SK-N-SH treated with all-trans-retinoic acid at 6 μM for 48 hours (cell line): ENCODE results near the gene SRA1.

ENCODE experiments used
- CSDC2 ChIP-seq: fragments of 250-450 bp; sonication (Bioruptor Pico); IDR thresholded peaks from 2 replicates; pipeline ENCODE4 v1.5.0; 2020; ENCODE audit warnings: mild to moderate bottlenecking, moderate library complexity
- GLIS3 ChIP-seq: fragments of 250-450 bp; sonication (Bioruptor Pico); IDR thresholded peaks from 2 replicates; pipeline ENCODE4 v1.5.0; 2020; ENCODE audit warnings: mild to moderate bottlenecking, moderate library complexity
- ISL1 ChIP-seq: fragments of 250-450 bp; sonication (Bioruptor Pico); IDR thresholded peaks from 2 replicates; pipeline ENCODE4 v2.1.2; 2022; ENCODE audit warnings: mild to moderate bottlenecking, moderate library complexity
- OSR1 ChIP-seq: fragments of 250-450 bp; sonication (Bioruptor Pico); IDR thresholded peaks from 2 replicates; pipeline ENCODE4 v1.8.0; 2022; ENCODE audit warnings: moderate library complexity, mild to moderate bottlenecking, inconsistent platforms
- PATZ1 ChIP-seq: fragments of 250-450 bp; sonication (Bioruptor Pico); IDR thresholded peaks from 2 replicates; pipeline ENCODE4 v1.8.0; 2020; ENCODE audit warnings: mild to moderate bottlenecking, moderate library complexity, borderline replicate concordance
- RARB ChIP-seq: fragments of 250-450 bp; sonication (Bioruptor Pico); IDR thresholded peaks from 2 replicates; pipeline ENCODE4 v1.8.0; 2021; ENCODE audit warnings: mild to moderate bottlenecking, moderate library complexity
- ZC3H10 ChIP-seq: fragments of 250-450 bp; sonication (Bioruptor Pico); IDR thresholded peaks from 2 replicates; pipeline ENCODE4 v1.5.1; 2021; ENCODE audit warnings: mild to moderate bottlenecking, moderate library complexity
- ZFP3 ChIP-seq: fragments of 250-450 bp; sonication (Bioruptor Pico); IDR thresholded peaks from 2 replicates; pipeline ENCODE4 v1.5.0; 2020; ENCODE audit warnings: mild to moderate bottlenecking, moderate library complexity
- ZNF565 ChIP-seq: fragments of 450-650 bp; formaldehyde crosslinking; conservative IDR thresholded peaks from 2 replicates; pipeline ENCODE4 v1.5.0; 2020; ENCODE audit warnings: low read depth, mild to moderate bottlenecking, moderate library complexity
- ZNF8 ChIP-seq: fragments of 450-650 bp; formaldehyde crosslinking; IDR thresholded peaks from 2 replicates; pipeline ENCODE4 v1.5.0; 2020; ENCODE audit warnings: mild to moderate bottlenecking, moderate library complexity
- TF ChIP-seq, protein P1 (sequence below): fragments of 250-450 bp; sonication (Bioruptor Pico); IDR thresholded peaks from 2 replicates; pipeline ENCODE4 v1.5.1; 2021; ENCODE audit warnings: mild to moderate bottlenecking, moderate library complexity
- TF ChIP-seq, protein P2 (sequence below): fragments of 250-450 bp; sonication (Bioruptor Pico); IDR thresholded peaks from 2 replicates; pipeline ENCODE4 v1.5.1; 2020; ENCODE audit warnings: low read depth, mild to moderate bottlenecking, moderate library complexity

DNA sequence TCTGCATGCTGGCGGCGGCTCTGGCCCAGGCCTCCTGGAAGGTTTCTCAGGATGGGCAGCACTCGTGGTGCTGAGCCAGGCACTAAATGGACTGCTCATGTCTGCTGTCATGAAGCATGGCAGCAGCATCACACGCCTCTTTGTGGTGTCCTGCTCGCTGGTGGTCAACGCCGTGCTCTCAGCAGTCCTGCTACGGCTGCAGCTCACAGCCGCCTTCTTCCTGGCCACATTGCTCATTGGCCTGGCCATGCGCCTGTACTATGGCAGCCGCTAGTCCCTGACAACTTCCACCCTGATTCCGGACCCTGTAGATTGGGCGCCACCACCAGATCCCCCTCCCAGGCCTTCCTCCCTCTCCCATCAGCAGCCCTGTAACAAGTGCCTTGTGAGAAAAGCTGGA lies 10.6 kb upstream of the SRA1 start:
- TF ChIP-seq CSDC2 (CRISPR knock-in tag) (no peak), GLIS3 (CRISPR knock-in tag) (no peak), RARB (CRISPR knock-in tag) (no peak), ZNF565 (CRISPR knock-in tag) (no peak), ZNF8 (CRISPR knock-in tag) (no peak), ZFP3 (CRISPR knock-in tag) (no peak), OSR1 (no peak), PATZ1 (CRISPR knock-in tag) (no peak), ISL1 (CRISPR knock-in tag) (no peak), ZC3H10 (CRISPR knock-in tag) (no peak)
- TF ChIP-seq, protein P1, sequence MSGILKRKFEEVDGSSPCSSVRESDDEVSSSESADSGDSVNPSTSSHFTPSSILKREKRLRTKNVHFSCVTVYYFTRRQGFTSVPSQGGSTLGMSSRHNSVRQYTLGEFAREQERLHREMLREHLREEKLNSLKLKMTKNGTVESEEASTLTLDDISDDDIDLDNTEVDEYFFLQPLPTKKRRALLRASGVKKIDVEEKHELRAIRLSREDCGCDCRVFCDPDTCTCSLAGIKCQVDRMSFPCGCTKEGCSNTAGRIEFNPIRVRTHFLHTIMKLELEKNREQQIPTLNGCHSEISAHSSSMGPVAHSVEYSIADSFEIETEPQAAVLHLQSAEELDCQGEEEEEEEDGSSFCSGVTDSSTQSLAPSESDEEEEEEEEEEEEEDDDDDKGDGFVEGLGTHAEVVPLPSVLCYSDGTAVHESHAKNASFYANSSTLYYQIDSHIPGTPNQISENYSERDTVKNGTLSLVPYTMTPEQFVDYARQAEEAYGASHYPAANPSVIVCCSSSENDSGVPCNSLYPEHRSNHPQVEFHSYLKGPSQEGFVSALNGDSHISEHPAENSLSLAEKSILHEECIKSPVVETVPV (CRISPR knock-in tag): no peak
- TF ChIP-seq, protein P2, sequence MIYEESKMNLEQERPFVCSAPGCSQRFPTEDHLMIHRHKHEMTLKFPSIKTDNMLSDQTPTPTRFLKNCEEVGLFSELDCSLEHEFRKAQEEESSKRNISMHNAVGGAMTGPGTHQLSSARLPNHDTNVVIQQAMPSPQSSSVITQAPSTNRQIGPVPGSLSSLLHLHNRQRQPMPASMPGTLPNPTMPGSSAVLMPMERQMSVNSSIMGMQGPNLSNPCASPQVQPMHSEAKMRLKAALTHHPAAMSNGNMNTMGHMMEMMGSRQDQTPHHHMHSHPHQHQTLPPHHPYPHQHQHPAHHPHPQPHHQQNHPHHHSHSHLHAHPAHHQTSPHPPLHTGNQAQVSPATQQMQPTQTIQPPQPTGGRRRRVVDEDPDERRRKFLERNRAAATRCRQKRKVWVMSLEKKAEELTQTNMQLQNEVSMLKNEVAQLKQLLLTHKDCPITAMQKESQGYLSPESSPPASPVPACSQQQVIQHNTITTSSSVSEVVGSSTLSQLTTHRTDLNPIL (CRISPR knock-in tag): no peak
